Measurements from ENCODE around the gene CCDC91. TPM values are rescaled to one million over a fixed set of nuclear protein-coding genes. Genes with fewer than 3 reads are reported as not detected.

Gene CCDC91
- total and polyA plus RNA-seq, 9 of the 15 experiments (the other 6 are each of a cell fraction or from before 2014, with no cell fraction given) = 10.1 to 31.1 (median 26.3) TPM

DNA sequence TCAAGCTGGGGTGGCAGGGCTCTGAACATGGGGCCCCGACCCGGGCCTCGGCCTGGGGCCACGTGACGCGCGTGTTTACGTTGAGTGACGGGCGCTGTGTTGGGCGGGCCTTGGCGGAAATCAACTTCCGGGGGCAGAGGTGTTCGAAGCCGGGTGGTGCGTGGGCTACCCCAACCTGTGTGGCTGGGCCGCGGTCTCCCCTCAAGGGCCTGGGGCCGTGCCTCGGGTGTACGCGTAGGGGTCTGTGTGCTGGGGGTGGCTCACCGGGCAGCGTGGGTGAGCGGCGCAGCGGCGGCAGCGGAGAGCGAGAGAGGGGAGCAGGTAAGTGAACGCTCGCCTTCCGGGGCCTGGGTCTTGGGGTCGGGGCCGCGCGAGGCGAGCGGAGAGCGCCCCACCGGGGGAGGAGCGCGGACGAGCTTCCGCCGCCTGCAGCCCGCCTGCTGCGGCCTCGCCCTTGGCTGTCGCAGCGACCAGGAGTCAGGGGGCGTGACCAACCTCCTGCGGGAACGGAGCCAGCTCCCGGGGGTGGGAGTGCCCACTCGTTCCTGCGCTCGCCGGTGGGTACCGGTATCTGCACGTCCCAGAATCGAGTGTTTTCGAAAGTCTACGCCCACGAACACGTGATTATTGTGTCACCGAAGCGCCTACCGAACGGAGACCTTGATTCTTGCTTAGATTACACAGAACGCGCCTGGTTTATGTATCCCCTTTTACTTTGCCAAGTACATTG, at the start of gene CCDC91 (continued):
- peak; percentile 70 for TF ChIP-seq TOE1 (IDR thresholded peaks at IDR 0.05; ENCODE audit: borderline replicate concordance)
- TF ChIP-seq TOE1 (CRISPR knock-in tag; IDR thresholded peaks at IDR 0.05; ENCODE audit: borderline replicate concordance, low read depth) = 0 out of 2 replicates have a peak, but pooled peaks have one; percentile 27
- no peak for TF ChIP-seq SAFB2 (IDR thresholded peaks at IDR 0.05; ENCODE audit: borderline replicate concordance, low read depth, low read length, severe bottlenecking)
- TF ChIP-seq, protein P1, sequence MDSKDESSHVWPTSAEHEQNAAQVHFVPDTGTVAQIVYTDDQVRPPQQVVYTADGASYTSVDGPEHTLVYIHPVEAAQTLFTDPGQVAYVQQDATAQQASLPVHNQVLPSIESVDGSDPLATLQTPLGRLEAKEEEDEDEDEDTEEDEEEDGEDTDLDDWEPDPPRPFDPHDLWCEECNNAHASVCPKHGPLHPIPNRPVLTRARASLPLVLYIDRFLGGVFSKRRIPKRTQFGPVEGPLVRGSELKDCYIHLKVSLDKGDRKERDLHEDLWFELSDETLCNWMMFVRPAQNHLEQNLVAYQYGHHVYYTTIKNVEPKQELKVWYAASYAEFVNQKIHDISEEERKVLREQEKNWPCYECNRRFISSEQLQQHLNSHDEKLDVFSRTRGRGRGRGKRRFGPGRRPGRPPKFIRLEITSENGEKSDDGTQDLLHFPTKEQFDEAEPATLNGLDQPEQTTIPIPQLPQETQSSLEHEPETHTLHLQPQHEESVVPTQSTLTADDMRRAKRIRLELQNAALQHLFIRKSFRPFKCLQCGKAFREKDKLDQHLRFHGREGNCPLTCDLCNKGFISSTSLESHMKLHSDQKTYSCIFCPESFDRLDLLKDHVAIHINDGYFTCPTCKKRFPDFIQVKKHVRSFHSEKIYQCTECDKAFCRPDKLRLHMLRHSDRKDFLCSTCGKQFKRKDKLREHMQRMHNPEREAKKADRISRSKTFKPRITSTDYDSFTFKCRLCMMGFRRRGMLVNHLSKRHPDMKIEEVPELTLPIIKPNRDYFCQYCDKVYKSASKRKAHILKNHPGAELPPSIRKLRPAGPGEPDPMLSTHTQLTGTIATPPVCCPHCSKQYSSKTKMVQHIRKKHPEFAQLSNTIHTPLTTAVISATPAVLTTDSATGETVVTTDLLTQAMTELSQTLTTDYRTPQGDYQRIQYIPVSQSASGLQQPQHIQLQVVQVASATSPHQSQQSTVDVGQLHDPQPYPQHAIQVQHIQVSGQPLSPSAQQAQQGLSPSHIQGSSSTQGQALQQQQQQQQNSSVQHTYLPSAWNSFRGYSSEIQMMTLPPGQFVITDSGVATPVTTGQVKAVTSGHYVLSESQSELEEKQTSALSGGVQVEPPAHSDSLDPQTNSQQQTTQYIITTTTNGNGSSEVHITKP (IDR thresholded peaks at IDR 0.05; ENCODE audit: partially characterized antibody) = peak; percentile 24
- TF ChIP-seq RBFOX2 (IDR thresholded peaks at IDR 0.05; ENCODE audit: low read depth, low read length) = peak; percentile 98
- TF ChIP-seq NCOA6 (IDR thresholded peaks at IDR 0.05) = no peak
- peak; percentile 54; the same call in 1 of the 2 replicates for TF ChIP-seq TEAD4 (IDR thresholded peaks at IDR 0.05; ENCODE audit: low read length)
- no peak for TF ChIP-seq TEAD4 (CRISPR knock-in tag; IDR thresholded peaks at IDR 0.05; ENCODE audit: borderline replicate concordance)
- TF ChIP-seq, protein P2, sequence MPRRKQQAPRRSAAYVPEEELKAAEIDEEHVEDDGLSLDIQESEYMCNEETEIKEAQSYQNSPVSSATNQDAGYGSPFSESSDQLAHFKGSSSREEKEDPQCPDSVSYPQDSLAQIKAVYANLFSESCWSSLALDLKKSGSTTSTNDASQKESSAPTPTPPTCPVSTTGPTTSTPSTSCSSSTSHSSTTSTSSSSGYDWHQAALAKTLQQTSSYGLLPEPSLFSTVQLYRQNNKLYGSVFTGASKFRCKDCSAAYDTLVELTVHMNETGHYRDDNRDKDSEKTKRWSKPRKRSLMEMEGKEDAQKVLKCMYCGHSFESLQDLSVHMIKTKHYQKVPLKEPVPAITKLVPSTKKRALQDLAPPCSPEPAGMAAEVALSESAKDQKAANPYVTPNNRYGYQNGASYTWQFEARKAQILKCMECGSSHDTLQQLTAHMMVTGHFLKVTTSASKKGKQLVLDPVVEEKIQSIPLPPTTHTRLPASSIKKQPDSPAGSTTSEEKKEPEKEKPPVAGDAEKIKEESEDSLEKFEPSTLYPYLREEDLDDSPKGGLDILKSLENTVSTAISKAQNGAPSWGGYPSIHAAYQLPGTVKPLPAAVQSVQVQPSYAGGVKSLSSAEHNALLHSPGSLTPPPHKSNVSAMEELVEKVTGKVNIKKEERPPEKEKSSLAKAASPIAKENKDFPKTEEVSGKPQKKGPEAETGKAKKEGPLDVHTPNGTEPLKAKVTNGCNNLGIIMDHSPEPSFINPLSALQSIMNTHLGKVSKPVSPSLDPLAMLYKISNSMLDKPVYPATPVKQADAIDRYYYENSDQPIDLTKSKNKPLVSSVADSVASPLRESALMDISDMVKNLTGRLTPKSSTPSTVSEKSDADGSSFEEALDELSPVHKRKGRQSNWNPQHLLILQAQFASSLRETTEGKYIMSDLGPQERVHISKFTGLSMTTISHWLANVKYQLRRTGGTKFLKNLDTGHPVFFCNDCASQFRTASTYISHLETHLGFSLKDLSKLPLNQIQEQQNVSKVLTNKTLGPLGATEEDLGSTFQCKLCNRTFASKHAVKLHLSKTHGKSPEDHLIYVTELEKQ (CRISPR knock-in tag; IDR thresholded peaks at IDR 0.05) = no peak
- no peak for TF ChIP-seq RUNX1 (IDR thresholded peaks at IDR 0.05; ENCODE audit: low read depth)
- peak; percentile 93 for TF ChIP-seq EP400 (IDR thresholded peaks at IDR 0.05)
- TF ChIP-seq, protein P3, sequence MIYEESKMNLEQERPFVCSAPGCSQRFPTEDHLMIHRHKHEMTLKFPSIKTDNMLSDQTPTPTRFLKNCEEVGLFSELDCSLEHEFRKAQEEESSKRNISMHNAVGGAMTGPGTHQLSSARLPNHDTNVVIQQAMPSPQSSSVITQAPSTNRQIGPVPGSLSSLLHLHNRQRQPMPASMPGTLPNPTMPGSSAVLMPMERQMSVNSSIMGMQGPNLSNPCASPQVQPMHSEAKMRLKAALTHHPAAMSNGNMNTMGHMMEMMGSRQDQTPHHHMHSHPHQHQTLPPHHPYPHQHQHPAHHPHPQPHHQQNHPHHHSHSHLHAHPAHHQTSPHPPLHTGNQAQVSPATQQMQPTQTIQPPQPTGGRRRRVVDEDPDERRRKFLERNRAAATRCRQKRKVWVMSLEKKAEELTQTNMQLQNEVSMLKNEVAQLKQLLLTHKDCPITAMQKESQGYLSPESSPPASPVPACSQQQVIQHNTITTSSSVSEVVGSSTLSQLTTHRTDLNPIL (CRISPR knock-in tag; IDR thresholded peaks at IDR 0.05) = no peak
- TF ChIP-seq SP1 (CRISPR knock-in tag; IDR thresholded peaks at IDR 0.05) = peak; percentile 83
- peak; percentile 19; the same call in 1 of the 2 replicates for TF ChIP-seq CBX5 (IDR thresholded peaks at IDR 0.05; ENCODE audit: borderline replicate concordance, low read depth)
- TF ChIP-seq ZNF79 (CRISPR knock-in tag; IDR thresholded peaks at IDR 0.05; ENCODE audit: low read depth) = no peak
- TF ChIP-seq MAFG (tag; conservative IDR thresholded peaks at IDR 0.05) = no peak
- TF ChIP-seq ZNF263 (CRISPR knock-in tag; IDR thresholded peaks at IDR 0.05; ENCODE audit: borderline replicate concordance) = peak; percentile 7; the same call in 1 of the 2 replicates
- TF ChIP-seq MECOM (CRISPR knock-in tag; IDR thresholded peaks at IDR 0.05) = no peak
- peak; percentile 47; the same call in 1 of the 2 replicates for TF ChIP-seq NCOR1 (IDR thresholded peaks at IDR 0.05)
- TF ChIP-seq TCF3 (CRISPR knock-in tag; IDR thresholded peaks at IDR 0.05) = peak; percentile 59
